ENCODE data around the gene ABTB2.

- peak; percentile 99 for TF ChIP-seq POLR2AphosphoS5 (IDR thresholded peaks at IDR 0.05; ENCODE audit: low read depth, low read length)
- peak; percentile 90; the same call in 1 of the 2 replicates for TF ChIP-seq SIN3A (IDR thresholded peaks at IDR 0.05; ENCODE audit: borderline replicate concordance, insufficient read depth, low read length)
- peak; percentile 5 to 66; a peak in 3 of 4 replicates for TF ChIP-seq REST (IDR thresholded peaks at IDR 0.05; ENCODE audit: insufficient read depth in 1 of 2, low read depth in 2 of 2, low read length in 2 of 2)
- no peak; the same call in 1 of the 2 replicates for TF ChIP-seq TAF1 (IDR thresholded peaks at IDR 0.05; ENCODE audit: borderline replicate concordance, insufficient read depth, low read length)
- TF ChIP-seq FOXP2 (optimal IDR thresholded peaks at IDR 0.05; ENCODE audit: borderline replicate concordance, extremely low read depth, extremely low read length, insufficient read depth), result peak; percentile 83
These were observed 252.5 kb downstream of the ABTB2 start, which contains the start of gene NAT10 for GRCh38 chr11:34105079-34105956.

Data from PFSK-1 (cell line).